WERI-Rb-1 (cell line): ENCODE measurements around the gene RAB7B.
A peak's percentile ranks its signal among the peaks of the same experiment; 100 is the strongest.

Source experiments
- DNase-seq: peaks from one replicate; pipeline ENCODE4 v3.0.0-alpha.2; 2020
- H3K27ac ChIP-seq: fragments of 250-450 bp; sonication (Bioruptor Pico); 2 replicates; pipeline ENCODE4 v1.5.1; 2020; ENCODE audit warnings: mild to moderate bottlenecking, moderate library complexity
- H3K27me3 ChIP-seq: fragments of 250-450 bp; sonication (Bioruptor Pico); 2 replicates; pipeline ENCODE4 v1.5.1; 2021; ENCODE audit warnings: mild to moderate bottlenecking, low read depth, moderate library complexity; ENCODE audit not compliant: insufficient read depth, severe bottlenecking
- H3K36me3 ChIP-seq: fragments of 250-450 bp; sonication (Bioruptor Pico); 2 replicates; pipeline ENCODE4 v1.5.1; 2020; ENCODE audit warnings: mild to moderate bottlenecking, moderate library complexity
- H3K4me3 ChIP-seq: 2 replicates; pipeline ENCODE4 v1.5.1; 2011; ENCODE audit warnings: low read depth, mild to moderate bottlenecking, control low read depth, low read length
- H3K9me3 ChIP-seq: fragments of 250-450 bp; sonication (Bioruptor Pico); 2 replicates; pipeline ENCODE4 v1.5.1; 2021; ENCODE audit warnings: mild to moderate bottlenecking, moderate library complexity; ENCODE audit not compliant: severe bottlenecking
- CTCF ChIP-seq: IDR thresholded peaks from 2 replicates; pipeline ENCODE4 v1.5.1; 2011; ENCODE audit warnings: low read depth, mild to moderate bottlenecking, control low read depth, inconsistent platforms, low read length

The RAB7B gene

GRCh38 chr1:206047271-206047670 lies 44.1 kb upstream of the RAB7B start:
- TF ChIP-seq CTCF: no peak
- Histone ChIP-seq H3K36me3 (no peaks in the 10 kb centered on the region), H3K27me3 (peaks cover 61% of the 10 kb centered on the region), H3K9me3 (no peaks in the 10 kb centered on the region), H3K27ac (no peak overlapping the region), H3K4me3 (no peak overlapping the region)
- no peak for DNase-seq

GRCh38 chr1:206041640-206042039 lies 38.4 kb upstream of the RAB7B start:
- H3K9me3 ChIP-seq: no peaks in the 10 kb centered on the region
- TF ChIP-seq CTCF: no peak
- H3K36me3 ChIP-seq: no peaks in the 10 kb centered on the region
- H3K4me3 ChIP-seq: no peak overlapping the region
- peaks cover 59% of the 10 kb centered on the region for H3K27me3 ChIP-seq
- peak; percentile 65 for DNase-seq
- H3K27ac ChIP-seq: no peak overlapping the region

GRCh38 chr1:206040328-206040727 lies 37.1 kb upstream of the RAB7B start:
- no peak for TF ChIP-seq CTCF
- H3K36me3 ChIP-seq: no peaks in the 10 kb centered on the region
- H3K27ac ChIP-seq: no peak overlapping the region
- peaks cover 62% of the 10 kb centered on the region for H3K27me3 ChIP-seq
- DNase-seq: peak; percentile 24
- no peaks in the 10 kb centered on the region for H3K9me3 ChIP-seq
- H3K4me3 ChIP-seq: no peak overlapping the region

GRCh38 chr1:206039046-206039973 lies 36.1 kb upstream of the RAB7B start:
- Histone ChIP-seq H3K4me3 (no peak overlapping the region), H3K9me3 (no peaks in the 10 kb centered on the region), H3K27me3 (peaks cover 70% of the 10 kb centered on the region), H3K36me3 (no peaks in the 10 kb centered on the region), H3K27ac (no peak overlapping the region)
- TF ChIP-seq CTCF: no peak
- peak; percentile 9 for DNase-seq

- Histone ChIP-seq H3K27ac (no peak overlapping the region), H3K27me3 (peaks cover 65% of the 10 kb centered on the region)
- TF ChIP-seq CTCF: no peak
Observed at GRCh38 chr1:206037581-206037980, 34.4 kb upstream of the RAB7B start.

More at GRCh38 chr1:206037581-206037980, 34.4 kb upstream of the RAB7B start:
- peak; percentile 95 for DNase-seq
- H3K4me3 ChIP-seq: no peak overlapping the region
- H3K36me3 ChIP-seq: no peaks in the 10 kb centered on the region
- peaks cover 3% of the 10 kb centered on the region for H3K9me3 ChIP-seq
